Measurements from ENCODE around the gene NFIB.
A peak's percentile ranks its signal among the peaks of the same experiment; 100 is the strongest.

The NFIB gene

DNA sequence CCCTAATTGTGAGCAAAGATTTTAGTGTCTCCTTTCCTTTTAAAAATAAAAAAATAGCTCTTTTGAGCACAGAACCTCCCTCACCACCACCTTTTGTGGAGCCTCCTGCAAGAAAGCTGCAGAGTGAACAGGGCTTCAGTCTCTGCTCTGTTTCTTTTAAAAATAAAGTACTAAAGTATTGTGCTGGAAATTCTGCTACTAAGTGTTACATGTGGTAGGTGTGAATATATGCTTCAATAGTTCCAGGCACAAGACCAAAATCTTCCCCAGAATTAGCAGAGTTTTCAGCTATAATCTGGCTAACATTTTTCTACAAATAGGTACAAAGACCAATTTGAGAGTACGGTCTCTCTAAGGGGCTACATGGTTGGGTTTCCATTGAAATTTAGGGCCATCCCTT is 40.3 kb upstream of the NFIB start:
- H3K4me3 ChIP-seq (replicated peaks; ENCODE audit: low read depth, low read length), result no peak overlapping the region
- H3K27me3 ChIP-seq (replicated peaks; ENCODE audit: control insufficient read depth, insufficient read depth, low read length), result peaks cover 5% of the 10 kb centered on the region; the same call in 1 of the 2 replicates
- no peak for DNase-seq (ENCODE audit: extremely low read depth, insufficient read length)
- TF ChIP-seq CTCF (IDR thresholded peaks at IDR 0.05; ENCODE audit: insufficient read depth, low read length, poor library complexity, severe bottlenecking), result no peak
- H3K36me3 ChIP-seq (ENCODE audit: control insufficient read depth, insufficient read depth, low read length), result no peaks in the 10 kb centered on the region

DNA sequence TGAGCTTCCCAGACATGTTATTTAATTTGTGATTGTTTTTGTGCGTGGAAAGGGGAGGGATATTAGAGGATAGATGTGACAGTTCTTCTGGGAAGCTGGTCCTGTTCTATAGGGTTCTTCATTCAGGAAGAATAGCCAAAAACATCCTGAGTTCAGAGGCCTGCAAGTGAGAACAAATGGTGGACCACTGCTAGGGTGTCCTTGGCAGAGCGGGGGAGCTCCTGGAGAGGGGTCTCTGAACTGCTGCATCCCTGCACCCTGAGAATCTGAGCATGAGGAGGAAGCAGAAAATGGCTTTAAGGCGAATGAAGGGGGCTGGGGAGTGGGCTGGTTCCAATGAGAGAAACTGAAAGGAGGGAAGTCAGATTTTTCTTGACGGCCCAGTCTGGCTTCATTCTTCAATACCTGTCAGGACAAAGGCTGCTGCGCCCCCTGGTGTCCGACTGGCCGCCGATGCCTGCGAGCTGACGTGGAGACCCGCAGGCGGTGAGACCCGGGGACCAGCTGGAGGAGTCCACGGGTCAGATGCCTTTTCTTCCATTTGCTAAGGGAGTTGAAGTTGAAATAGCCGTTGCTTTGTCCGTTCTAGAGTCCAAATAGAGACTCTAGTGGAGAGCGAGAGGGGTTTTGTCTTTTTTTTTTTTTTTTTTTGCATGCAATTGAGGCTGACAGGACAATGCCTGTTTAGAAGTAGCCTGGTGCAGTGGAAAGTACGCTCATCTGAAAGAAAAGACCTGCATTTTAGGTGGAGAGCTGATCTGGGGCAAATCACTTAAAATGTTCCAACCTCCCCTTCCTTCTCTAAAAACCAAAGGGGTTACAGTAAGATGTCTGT is 39.5 kb upstream of the NFIB start:
- DNase-seq (ENCODE audit: extremely low read depth, insufficient read length), result peak; percentile 72
- Histone ChIP-seq H3K4me3 (replicated peaks; ENCODE audit: low read depth, low read length) (no peak overlapping the region), H3K27me3 (replicated peaks; ENCODE audit: control insufficient read depth, insufficient read depth, low read length) (peaks cover 7% of the 10 kb centered on the region; the same call in 1 of the 2 replicates), H3K36me3 (ENCODE audit: control insufficient read depth, insufficient read depth, low read length) (no peaks in the 10 kb centered on the region)
- TF ChIP-seq CTCF (IDR thresholded peaks at IDR 0.05; ENCODE audit: insufficient read depth, low read length, poor library complexity, severe bottlenecking), result peak; percentile 93

DNA sequence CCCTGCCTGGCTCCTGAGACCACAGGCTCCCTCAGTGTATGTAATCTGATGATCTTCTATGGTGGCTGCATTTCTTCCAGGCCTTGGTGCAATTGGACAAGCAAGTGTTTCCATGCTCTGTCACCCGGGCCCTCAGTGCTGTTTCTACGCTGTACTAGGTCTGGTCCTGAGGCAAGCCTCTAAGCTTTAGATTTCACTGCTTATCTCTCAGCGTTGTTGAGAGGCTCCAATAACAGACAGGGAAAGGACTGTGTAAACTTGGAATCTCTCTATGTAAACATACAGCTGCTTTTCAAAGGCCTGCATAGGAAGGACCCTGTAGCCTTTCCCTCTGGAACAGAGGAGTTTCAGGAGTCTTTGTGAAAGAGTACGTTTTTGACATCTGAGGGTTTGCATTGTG is 38.6 kb upstream of the NFIB start:
- TF ChIP-seq CTCF (IDR thresholded peaks at IDR 0.05; ENCODE audit: insufficient read depth, low read length, poor library complexity, severe bottlenecking), result no peak
- H3K4me3 ChIP-seq (replicated peaks; ENCODE audit: low read depth, low read length), result no peak overlapping the region
- DNase-seq (ENCODE audit: extremely low read depth, insufficient read length), result no peak
- peaks cover 7% of the 10 kb centered on the region; the same call in 1 of the 2 replicates for H3K27me3 ChIP-seq (replicated peaks; ENCODE audit: control insufficient read depth, insufficient read depth, low read length)
- no peaks in the 10 kb centered on the region for H3K36me3 ChIP-seq (ENCODE audit: control insufficient read depth, insufficient read depth, low read length)

GRCh38 chr9:14351221-14351836 is 37.4 kb upstream of the NFIB start:
- TF ChIP-seq CTCF (IDR thresholded peaks at IDR 0.05; ENCODE audit: insufficient read depth, low read length, poor library complexity, severe bottlenecking), result no peak
- H3K36me3 ChIP-seq (ENCODE audit: control insufficient read depth, insufficient read depth, low read length), result no peaks in the 10 kb centered on the region
- H3K4me3 ChIP-seq (replicated peaks; ENCODE audit: low read depth, low read length), result no peak overlapping the region
- peaks cover 7% of the 10 kb centered on the region; the same call in 1 of the 2 replicates for H3K27me3 ChIP-seq (replicated peaks; ENCODE audit: control insufficient read depth, insufficient read depth, low read length)
- no peak for DNase-seq (ENCODE audit: extremely low read depth, insufficient read length)

- Histone ChIP-seq H3K27me3 (replicated peaks; ENCODE audit: control insufficient read depth, insufficient read depth, low read length) (peaks cover 7% of the 10 kb centered on the region; the same call in 1 of the 2 replicates), H3K4me3 (replicated peaks; ENCODE audit: low read depth, low read length) (no peak overlapping the region), H3K36me3 (ENCODE audit: control insufficient read depth, insufficient read depth, low read length) (no peaks in the 10 kb centered on the region)
- TF ChIP-seq CTCF (IDR thresholded peaks at IDR 0.05; ENCODE audit: insufficient read depth, low read length, poor library complexity, severe bottlenecking), result no peak
- no peak for DNase-seq (ENCODE audit: extremely low read depth, insufficient read length)
These were observed 36.8 kb upstream of the NFIB start for GRCh38 chr9:14350754-14351153.
